Kidney tubule cell (primary cell): ENCODE measurements around the gene NOD2.

Source experiments
- DNase-seq: peaks from one replicate; pipeline ENCODE4 v3.0.0-alpha.2; 2018; ENCODE audit warnings: low spot score

NOD2 gene

GRCh38 chr16:50694206-50694605 is 800 bp downstream of the NOD2 start:
- DNase-seq = no peak

- no peak for DNase-seq
Measured at GRCh38 chr16:50695017-50696000, 1.9 kb downstream of the NOD2 start.

- no peak for DNase-seq
Measured at GRCh38 chr16:50696126-50696525, 2.7 kb downstream of the NOD2 start.

- DNase-seq = peak; percentile 93
Measured at GRCh38 chr16:50696575-50697420, 3.4 kb downstream of the NOD2 start.

GRCh38 chr16:50697421-50697715 is 4.0 kb downstream of the NOD2 start:
- no peak for DNase-seq

- DNase-seq = peak; percentile 81
Measured at GRCh38 chr16:50697881-50698767, 4.7 kb downstream of the NOD2 start.

GRCh38 chr16:50699326-50700159 is 6.1 kb downstream of the NOD2 start:
- peak; percentile 65 for DNase-seq

- peak; percentile 55 for DNase-seq
Measured at GRCh38 chr16:50702725-50703124, 9.3 kb downstream of the NOD2 start.

- DNase-seq = no peak
Measured at GRCh38 chr16:50704245-50704644, 10.8 kb downstream of the NOD2 start.

GRCh38 chr16:50705436-50706110 is 12.2 kb downstream of the NOD2 start:
- no peak for DNase-seq

GRCh38 chr16:50706250-50706649 is 12.8 kb downstream of the NOD2 start:
- no peak for DNase-seq

GRCh38 chr16:50708373-50709060 is 15.1 kb downstream of the NOD2 start:
- DNase-seq = no peak

GRCh38 chr16:50709061-50709684 is 15.8 kb downstream of the NOD2 start:
- no peak for DNase-seq

GRCh38 chr16:50709980-50710379 is 16.6 kb downstream of the NOD2 start:
- no peak for DNase-seq

GRCh38 chr16:50711040-50711439 is 17.6 kb downstream of the NOD2 start:
- DNase-seq = no peak

GRCh38 chr16:50711862-50712559 is 18.6 kb downstream of the NOD2 start:
- no peak for DNase-seq

GRCh38 chr16:50712560-50712898 is 19.1 kb downstream of the NOD2 start:
- peak; percentile 22 for DNase-seq

GRCh38 chr16:50712956-50713355 is 19.6 kb downstream of the NOD2 start:
- DNase-seq = no peak

GRCh38 chr16:50717091-50717490 is 23.7 kb downstream of the NOD2 start:
- no peak for DNase-seq
